SHP77 (cell line): ENCODE data around the gene TF.
"Not testable (repeated sequence)": the region's sequence is repeated elsewhere in the genome, so short reads cannot be mapped to it uniquely, and the experiment has no call there.

Source experiments
- DNase-seq, 2 experiments: peaks; one replicate each; lab custom pipeline; 2025; lab: John Stamatoyannopoulos, UW

TF gene

GRCh38 chr3:133763797-133764683 lies 17.8 kb downstream of the TF start:
- peak; percentile 2 to 11 for DNase-seq

- DNase-seq, result no peak
These were observed 19.1 kb downstream of the TF start for GRCh38 chr3:133765256-133765655.

GRCh38 chr3:133767607-133768006 lies 21.4 kb downstream of the TF start:
- no peak for DNase-seq

- no peak for DNase-seq
These were observed 23.3 kb downstream of the TF start for GRCh38 chr3:133769536-133769935.

GRCh38 chr3:133773732-133774131 lies 27.5 kb downstream of the TF start:
- DNase-seq, result no peak

GRCh38 chr3:133775309-133775708 lies 29.1 kb downstream of the TF start:
- DNase-seq, result no peak

- DNase-seq, result no peak
These were observed 29.6 kb downstream of the TF start for GRCh38 chr3:133775835-133776234.

- no peak for DNase-seq
These were observed 30.7 kb downstream of the TF start for GRCh38 chr3:133776794-133777438.

- no peak for DNase-seq
These were observed 31.8 kb downstream of the TF start for GRCh38 chr3:133777807-133778568.

- no peak for DNase-seq
These were observed 33.5 kb downstream of the TF start for GRCh38 chr3:133779626-133780203.

- DNase-seq, result not testable (repeated sequence)
These were observed 34.6 kb downstream of the TF start for GRCh38 chr3:133780756-133781155.

- no peak for DNase-seq
These were observed 35.4 kb downstream of the TF start for GRCh38 chr3:133781570-133781969.

GRCh38 chr3:133782454-133782853 lies 36.3 kb downstream of the TF start:
- no peak for DNase-seq

GRCh38 chr3:133783762-133784161 lies 37.6 kb downstream of the TF start:
- DNase-seq, result no peak

GRCh38 chr3:133788024-133788423 lies 41.8 kb downstream of the TF start:
- no peak for DNase-seq

- no peak for DNase-seq
These were observed 46.1 kb downstream of the TF start for GRCh38 chr3:133792171-133792763.

GRCh38 chr3:133797396-133798105 lies 51.4 kb downstream of the TF start:
- no peak for DNase-seq

- peak in 1 of 2 experiments; percentile 47 for DNase-seq
These were observed 53.8 kb downstream of the TF start for GRCh38 chr3:133799794-133800585.

- DNase-seq, result no peak
These were observed 57.3 kb downstream of the TF start for GRCh38 chr3:133803469-133803868.

GRCh38 chr3:133804896-133805295 lies 58.7 kb downstream of the TF start:
- DNase-seq, result no peak

GRCh38 chr3:133805384-133805701 lies 59.1 kb downstream of the TF start:
- DNase-seq, result no peak
